NK-92 (cell line): ENCODE results near the gene NUP37.
A peak's percentile ranks its signal among the peaks of the same experiment; 100 is the strongest.
"Not testable (repeated sequence)": the region's sequence is repeated elsewhere in the genome, so short reads cannot be mapped to it uniquely, and the experiment has no call there.

Experiments used
- DNase-seq: peaks from one replicate; lab custom pipeline; 2025; ENCODE audit not compliant: unreplicated experiment; lab: John Stamatoyannopoulos, UW

Gene NUP37

GRCh38 chr12:102093319-102093718 lies 26.6 kb downstream of the NUP37 start:
- DNase-seq, result no peak

- DNase-seq, result not testable (repeated sequence)
Observed at GRCh38 chr12:102089228-102089835, 30.6 kb downstream of the NUP37 start.

GRCh38 chr12:102080842-102081241 lies 39.1 kb downstream of the NUP37 start:
- no peak for DNase-seq

- not testable (repeated sequence) for DNase-seq
Observed at GRCh38 chr12:102072092-102072491, 47.8 kb downstream of the NUP37 start.

- DNase-seq, result no peak
Observed at GRCh38 chr12:102069707-102070106, 50.2 kb downstream of the NUP37 start.

- DNase-seq, result no peak
Observed at GRCh38 chr12:102067574-102068258, 52.2 kb downstream of the NUP37 start.

GRCh38 chr12:102064476-102064875 lies 55.4 kb downstream of the NUP37 start:
- no peak for DNase-seq

- DNase-seq, result no peak
Observed at GRCh38 chr12:102063069-102063468, 56.8 kb downstream of the NUP37 start.

- DNase-seq, result no peak
Observed at GRCh38 chr12:102062419-102062806, 57.5 kb downstream of the NUP37 start.

GRCh38 chr12:102061560-102062418 lies 58.1 kb downstream of the NUP37 start, which contains the start of gene WASHC3:
Gene WASHC3 (minus strand): TSS chr12:102061991. CDS start chr12:102061962, 29 bp downstream.
- peak; percentile 60 for DNase-seq

- no peak for DNase-seq
Observed at GRCh38 chr12:102061096-102061559, 58.8 kb downstream of the NUP37 start.

- no peak for DNase-seq
Observed at GRCh38 chr12:102059343-102059742, 60.6 kb downstream of the NUP37 start.

- DNase-seq, result no peak
Observed at GRCh38 chr12:102054345-102054744, 65.6 kb downstream of the NUP37 start.

- DNase-seq, result no peak
Observed at GRCh38 chr12:102053062-102053349, 66.9 kb downstream of the NUP37 start.

GRCh38 chr12:102052192-102053061 lies 67.5 kb downstream of the NUP37 start:
- DNase-seq, result no peak

GRCh38 chr12:102051431-102051965 lies 68.4 kb downstream of the NUP37 start:
- no peak for DNase-seq

GRCh38 chr12:102050660-102051430 lies 69.1 kb downstream of the NUP37 start:
- no peak for DNase-seq

- DNase-seq, result no peak
Observed at GRCh38 chr12:102043928-102044327, 76.0 kb downstream of the NUP37 start.

GRCh38 chr12:102033991-102034745 lies 85.7 kb downstream of the NUP37 start:
- DNase-seq, result no peak
